Osteocyte (in vitro differentiated cells): ENCODE measurements around the gene RPL39L. TPM values are rescaled to one million over a fixed set of nuclear protein-coding genes. Genes with fewer than 3 reads are reported as not detected.

ENCODE experiments used
- DNase-seq: peaks from one replicate; pipeline ENCODE4 v3.0.0; 2021; ENCODE audit warnings: mixed read lengths; ENCODE audit not compliant: unreplicated experiment; ENCODE audit errors: extremely low spot score
- H3K27ac Mint-ChIP-seq: one replicate; pipeline ENCODE4 v1.8.0; 2021; ENCODE audit warnings: mild to moderate bottlenecking, mixed read lengths; ENCODE audit not compliant: unreplicated experiment
- H3K27me3 Mint-ChIP-seq: one replicate; pipeline ENCODE4 v1.8.0; 2021; ENCODE audit warnings: mixed read lengths; ENCODE audit not compliant: unreplicated experiment
- H3K36me3 Mint-ChIP-seq: one replicate; pipeline ENCODE4 v1.8.0; 2021; ENCODE audit warnings: mixed read lengths; ENCODE audit not compliant: unreplicated experiment
- H3K4me1 Mint-ChIP-seq: one replicate; pipeline ENCODE4 v1.8.0; 2021; ENCODE audit warnings: mixed read lengths; ENCODE audit not compliant: unreplicated experiment
- H3K4me3 Mint-ChIP-seq: one replicate; pipeline ENCODE4 v1.8.0; 2021; ENCODE audit warnings: mild to moderate bottlenecking, moderate library complexity, mixed read lengths; ENCODE audit not compliant: unreplicated experiment
- H3K9me3 Mint-ChIP-seq: one replicate; pipeline ENCODE4 v1.8.0; 2021; ENCODE audit warnings: mixed read lengths; ENCODE audit not compliant: unreplicated experiment
- total RNA-seq: library from RNA; stranded (reverse); gene quantifications from 2 replicates; pipeline ENCODE4 v1.2.1, GENCODE V29; 2021
- TF ChIP-seq, protein P1 (sequence below): fragments of 200-600 bp; sonication (generic); IDR thresholded peaks from 2 replicates; pipeline ENCODE4 v1.5.0; 2021; ENCODE audit warnings: antibody characterized with exemption, mild to moderate bottlenecking, moderate library complexity

Gene RPL39L
- total RNA-seq, 1 donor from 2014 or later, result 19.5 TPM

GRCh38 chr3:187073581-187074098, 65.7 kb downstream of the RPL39L start:
- Mint-ChIP-seq H3K4me3 (no peak overlapping the region), H3K36me3 (peaks cover 48% of the 10 kb centered on the region), H3K27ac (no peak overlapping the region), H3K4me1 (peaks cover 3% of the 10 kb centered on the region), H3K9me3 (peaks cover 4% of the 10 kb centered on the region), H3K27me3 (no peaks in the 10 kb centered on the region)
- DNase-seq, result no peak
- TF ChIP-seq, protein P1, sequence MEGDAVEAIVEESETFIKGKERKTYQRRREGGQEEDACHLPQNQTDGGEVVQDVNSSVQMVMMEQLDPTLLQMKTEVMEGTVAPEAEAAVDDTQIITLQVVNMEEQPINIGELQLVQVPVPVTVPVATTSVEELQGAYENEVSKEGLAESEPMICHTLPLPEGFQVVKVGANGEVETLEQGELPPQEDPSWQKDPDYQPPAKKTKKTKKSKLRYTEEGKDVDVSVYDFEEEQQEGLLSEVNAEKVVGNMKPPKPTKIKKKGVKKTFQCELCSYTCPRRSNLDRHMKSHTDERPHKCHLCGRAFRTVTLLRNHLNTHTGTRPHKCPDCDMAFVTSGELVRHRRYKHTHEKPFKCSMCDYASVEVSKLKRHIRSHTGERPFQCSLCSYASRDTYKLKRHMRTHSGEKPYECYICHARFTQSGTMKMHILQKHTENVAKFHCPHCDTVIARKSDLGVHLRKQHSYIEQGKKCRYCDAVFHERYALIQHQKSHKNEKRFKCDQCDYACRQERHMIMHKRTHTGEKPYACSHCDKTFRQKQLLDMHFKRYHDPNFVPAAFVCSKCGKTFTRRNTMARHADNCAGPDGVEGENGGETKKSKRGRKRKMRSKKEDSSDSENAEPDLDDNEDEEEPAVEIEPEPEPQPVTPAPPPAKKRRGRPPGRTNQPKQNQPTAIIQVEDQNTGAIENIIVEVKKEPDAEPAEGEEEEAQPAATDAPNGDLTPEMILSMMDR, result no peak

- Mint-ChIP-seq H3K9me3 (peaks cover 4% of the 10 kb centered on the region), H3K27ac (no peak overlapping the region), H3K27me3 (no peaks in the 10 kb centered on the region), H3K4me1 (peaks cover 3% of the 10 kb centered on the region), H3K36me3 (peaks cover 39% of the 10 kb centered on the region), H3K4me3 (no peak overlapping the region)
- DNase-seq, result no peak
- TF ChIP-seq, protein P1, result no peak
Observed at GRCh38 chr3:187072511-187072910, 66.8 kb downstream of the RPL39L start.

DNA sequence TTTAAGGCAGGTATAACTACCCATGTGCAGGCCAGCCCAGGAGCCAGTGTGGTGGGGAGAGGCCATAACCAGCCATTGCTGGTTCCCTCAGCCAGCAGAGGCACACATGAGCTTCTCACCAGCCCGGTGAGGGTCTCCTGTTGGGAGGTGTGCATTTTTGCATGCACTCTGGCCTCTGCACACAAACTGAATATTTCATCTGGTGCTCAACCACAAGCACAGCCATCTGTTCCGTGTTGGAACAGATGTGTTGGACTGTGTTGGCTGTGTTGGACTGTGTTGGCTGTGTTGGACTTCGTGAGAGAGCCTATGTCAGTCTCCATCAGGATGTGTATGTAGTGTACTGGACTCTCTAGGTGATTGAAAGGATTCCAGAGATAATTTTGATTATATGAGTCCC, 67.2 kb downstream of the RPL39L start:
- H3K4me1 Mint-ChIP-seq, result peaks cover 3% of the 10 kb centered on the region
- no peak overlapping the region for H3K27ac Mint-ChIP-seq
- H3K36me3 Mint-ChIP-seq, result peaks cover 38% of the 10 kb centered on the region
- no peak for DNase-seq
- TF ChIP-seq, protein P1, result no peak
- no peak overlapping the region for H3K4me3 Mint-ChIP-seq
- H3K9me3 Mint-ChIP-seq, result peaks cover 4% of the 10 kb centered on the region
- H3K27me3 Mint-ChIP-seq, result no peaks in the 10 kb centered on the region

Other genes with a start within 250 kb of the RPL39L start
- gene ST6GAL1, start 209.0 kb downstream of the RPL39L start, total RNA-seq, result 63.1 and 68.2 TPM in 2 replicates
- gene RTP1, start 58.0 kb upstream of the RPL39L start, total RNA-seq, result not detected in 2 replicates
- gene MASP1, start 152.2 kb upstream of the RPL39L start, total RNA-seq, result not detected in 2 replicates
- gene RTP4, start 228.9 kb upstream of the RPL39L start, total RNA-seq, result 0.21 TPM in 1 of 2 replicates, not detected in the other